Trophoblast cell (in vitro differentiated cells and primary cell): ENCODE measurements around the gene RAD51B.

ENCODE experiments used
- DNase-seq, 2 donors: peaks; one replicate each; pipeline ENCODE4 v3.0.0-alpha.2; 2016
- H2AFZ ChIP-seq: 2 replicates; pipeline ENCODE4 v1.6.1; 2013; ENCODE audit warnings: low read length, moderate library complexity, mild to moderate bottlenecking; ENCODE audit not compliant: insufficient read depth, poor library complexity
- H2AK5ac ChIP-seq: 2 replicates; pipeline ENCODE4 v1.6.1; 2013; ENCODE audit warnings: mild to moderate bottlenecking, low read length
- H2BK120ac ChIP-seq: 2 replicates; pipeline ENCODE4 v1.6.1; 2013; ENCODE audit warnings: low read length, mild to moderate bottlenecking, moderate library complexity; ENCODE audit not compliant: insufficient read depth, poor library complexity
- H2BK12ac ChIP-seq: 2 replicates; pipeline ENCODE4 v1.6.1; 2013; ENCODE audit warnings: mild to moderate bottlenecking, low read length, moderate library complexity
- H2BK5ac ChIP-seq: 2 replicates; pipeline ENCODE4 v1.6.1; 2013; ENCODE audit warnings: low read length, low read depth, moderate library complexity, mild to moderate bottlenecking; ENCODE audit not compliant: poor library complexity
- H3K14ac ChIP-seq: 2 replicates; pipeline ENCODE4 v1.6.1; 2013; ENCODE audit warnings: mild to moderate bottlenecking, low read length
- H3K18ac ChIP-seq: 2 replicates; pipeline ENCODE4 v1.6.1; 2013; ENCODE audit warnings: mild to moderate bottlenecking, low read length
- H3K23ac ChIP-seq: 2 replicates; pipeline ENCODE4 v1.6.1; 2013; ENCODE audit warnings: low read length
- H3K27ac ChIP-seq: 2 replicates; pipeline ENCODE4 v1.5.1; 2013; ENCODE audit warnings: low read depth, mild to moderate bottlenecking, inconsistent platforms, low read length, moderate library complexity
- H3K27me3 ChIP-seq: 2 replicates; pipeline ENCODE4 v1.6.1; 2013; ENCODE audit warnings: inconsistent platforms, mild to moderate bottlenecking, low read length, moderate library complexity; ENCODE audit not compliant: insufficient read depth
- H3K36me3 ChIP-seq, 2 experiments: 1 replicate in 1 of 2; 2 replicates in 1 of 2; pipeline ENCODE4 v1.6.1; 2013; ENCODE audit warnings: low read length in 2 of 2, mild to moderate bottlenecking in 2 of 2, moderate library complexity in 1 of 2; ENCODE audit not compliant: insufficient read depth in 2 of 2, control insufficient read depth in 1 of 2
- H3K4ac ChIP-seq: 2 replicates; pipeline ENCODE4 v1.6.1; 2013; ENCODE audit warnings: low read depth, mild to moderate bottlenecking, low read length, moderate library complexity
- H3K4me1 ChIP-seq, 2 experiments: 1 replicate in 1 of 2; 2 replicates in 1 of 2; pipeline ENCODE4 v1.6.1; 2013; ENCODE audit warnings: low read length in 2 of 2, mild to moderate bottlenecking in 2 of 2, moderate library complexity in 1 of 2; ENCODE audit not compliant: insufficient read depth in 2 of 2, control insufficient read depth in 1 of 2
- H3K4me2 ChIP-seq: 2 replicates; pipeline ENCODE4 v1.6.1; 2013; ENCODE audit warnings: inconsistent platforms, mild to moderate bottlenecking, low read length, moderate library complexity
- H3K4me3 ChIP-seq: 2 replicates; pipeline ENCODE4 v1.5.1; 2013; ENCODE audit warnings: mild to moderate bottlenecking, low read depth, low read length, inconsistent platforms
- H3K79me1 ChIP-seq: one replicate; pipeline ENCODE4 v1.6.1; 2013; ENCODE audit warnings: low read length
- H3K79me2 ChIP-seq: 2 replicates; pipeline ENCODE4 v1.6.1; 2013; ENCODE audit warnings: low read length, mild to moderate bottlenecking; ENCODE audit not compliant: control insufficient read depth, insufficient read depth, poor library complexity
- H3K9ac ChIP-seq: 2 replicates; pipeline ENCODE4 v1.6.1; 2013; ENCODE audit warnings: mild to moderate bottlenecking, low read length
- H3K9me3 ChIP-seq: 2 replicates; pipeline ENCODE4 v1.6.1; 2013; ENCODE audit warnings: low read depth, mild to moderate bottlenecking, control low read depth, inconsistent platforms, low read length; ENCODE audit not compliant: insufficient read depth
- H4K12ac ChIP-seq: 2 replicates; pipeline ENCODE4 v1.6.1; 2013; ENCODE audit warnings: low read depth, mild to moderate bottlenecking, low read length, moderate library complexity
- H4K8ac ChIP-seq: 2 replicates; pipeline ENCODE4 v1.6.1; 2013; ENCODE audit warnings: low read depth, mild to moderate bottlenecking, low read length, moderate library complexity
- H4K91ac ChIP-seq: one replicate; pipeline ENCODE4 v1.6.1; 2013; ENCODE audit warnings: low read depth, mild to moderate bottlenecking, low read length, moderate library complexity
- WGBS: extraction: QIAGEN DNeasy Blood & Tissue Kit; methylation state at CpG from one replicate; pipeline ENCODE4 v1.1.7; 2013; ENCODE audit warnings: missing lambda C conversion rate; ENCODE audit not compliant: insufficient read length, insufficient coverage; ENCODE audit errors: extremely low coverage; 5-methylcytosine and 5-hydroxymethylcytosine counted together

The RAD51B gene

GRCh38 chr14:68157971-68158371 is 338.4 kb downstream of the RAD51B start:
- H3K4ac ChIP-seq: no peak overlapping the region
- H2BK12ac ChIP-seq: peak overlapping the region; percentile 24
- H3K4me2 ChIP-seq: no peak overlapping the region
- peaks cover 2 to 8% of the 10 kb centered on the region in 2 experiments for H3K4me1 ChIP-seq
- H3K9me3 ChIP-seq: no peaks in the 10 kb centered on the region
- H3K23ac ChIP-seq: no peak overlapping the region
- peak overlapping the region; percentile 66 for H4K91ac ChIP-seq
- no peak overlapping the region for H4K12ac ChIP-seq
- H3K79me2 ChIP-seq: peaks cover 3% of the 10 kb centered on the region
- H2AK5ac ChIP-seq: no peak overlapping the region
- DNase-seq: no peak
- H3K18ac ChIP-seq: no peak overlapping the region
- no peak overlapping the region for H3K14ac ChIP-seq
- no peak overlapping the region for H3K27ac ChIP-seq
- WGBS: no CpG with 5 or more reads among the region's 1 CpG
- peaks cover 8% of the 10 kb centered on the region for H3K79me1 ChIP-seq
- peak overlapping the region; percentile 46 for H2BK120ac ChIP-seq
- no peak overlapping the region for H2BK5ac ChIP-seq
- H3K9ac ChIP-seq: no peak overlapping the region
- no peak overlapping the region for H2AFZ ChIP-seq
- H4K8ac ChIP-seq: peak overlapping the region; percentile 23
- no peak overlapping the region for H3K4me3 ChIP-seq
- H3K27me3 ChIP-seq: no peaks in the 10 kb centered on the region
- no peaks in the 10 kb centered on the region for H3K36me3 ChIP-seq

GRCh38 chr14:68158640-68159039 is 339.1 kb downstream of the RAD51B start:
- Histone ChIP-seq H3K14ac (no peak overlapping the region), H2BK120ac (no peak overlapping the region), H3K27me3 (no peaks in the 10 kb centered on the region), H3K36me3 (no peaks in the 10 kb centered on the region), H3K9me3 (no peaks in the 10 kb centered on the region), H3K79me2 (peaks cover 3% of the 10 kb centered on the region), H3K23ac (no peak overlapping the region), H3K4ac (no peak overlapping the region), H4K91ac (no peak overlapping the region), H4K8ac (no peak overlapping the region), H3K4me2 (no peak overlapping the region), H3K79me1 (peaks cover 10% of the 10 kb centered on the region), H2AK5ac (no peak overlapping the region), H3K9ac (no peak overlapping the region), H2BK12ac (no peak overlapping the region), H2BK5ac (no peak overlapping the region), H3K18ac (no peak overlapping the region), H3K4me1 (peaks cover 2 to 8% of the 10 kb centered on the region in 2 experiments), H2AFZ (no peak overlapping the region), H4K12ac (no peak overlapping the region), H3K27ac (no peak overlapping the region), H3K4me3 (no peak overlapping the region)
- WGBS: no CpG with 5 or more reads among the region's 4 CpGs
- no peak for DNase-seq

- H3K4ac ChIP-seq: no peak overlapping the region
- H2BK5ac ChIP-seq: no peak overlapping the region
- no peak overlapping the region for H3K14ac ChIP-seq
- H4K91ac ChIP-seq: no peak overlapping the region
- no peak overlapping the region for H2BK120ac ChIP-seq
- H3K79me2 ChIP-seq: peaks cover 3% of the 10 kb centered on the region
- peaks cover 2 to 5% of the 10 kb centered on the region in 2 experiments for H3K4me1 ChIP-seq
- H3K9me3 ChIP-seq: no peaks in the 10 kb centered on the region
- H3K23ac ChIP-seq: no peak overlapping the region
- H3K18ac ChIP-seq: no peak overlapping the region
- H2AFZ ChIP-seq: no peak overlapping the region
- DNase-seq: no peak
- H3K36me3 ChIP-seq: no peaks in the 10 kb centered on the region
- 100% methylated on average over 2 of the region's 5 CpGs for WGBS
- no peaks in the 10 kb centered on the region for H3K27me3 ChIP-seq
- H4K8ac ChIP-seq: no peak overlapping the region
- H3K79me1 ChIP-seq: peaks cover 10% of the 10 kb centered on the region
- H3K27ac ChIP-seq: no peak overlapping the region
- no peak overlapping the region for H3K4me3 ChIP-seq
- H3K9ac ChIP-seq: no peak overlapping the region
- no peak overlapping the region for H2AK5ac ChIP-seq
- no peak overlapping the region for H3K4me2 ChIP-seq
- H2BK12ac ChIP-seq: no peak overlapping the region
- no peak overlapping the region for H4K12ac ChIP-seq
Measured at GRCh38 chr14:68159701-68160633, 340.4 kb downstream of the RAD51B start.

- H3K36me3 ChIP-seq: no peaks in the 10 kb centered on the region
- H2BK120ac ChIP-seq: no peak overlapping the region
- no peaks in the 10 kb centered on the region for H3K9me3 ChIP-seq
- peaks cover 2 to 7% of the 10 kb centered on the region in 2 experiments for H3K4me1 ChIP-seq
- H3K4me3 ChIP-seq: no peak overlapping the region
- DNase-seq: no peak
- no peak overlapping the region for H3K9ac ChIP-seq
- no peak overlapping the region for H3K14ac ChIP-seq
- H2AFZ ChIP-seq: no peak overlapping the region
- no peak overlapping the region for H3K4ac ChIP-seq
- no peak overlapping the region for H4K8ac ChIP-seq
- peaks cover 3% of the 10 kb centered on the region for H3K79me2 ChIP-seq
- H3K4me2 ChIP-seq: no peak overlapping the region
- no peak overlapping the region for H2BK5ac ChIP-seq
- H3K18ac ChIP-seq: no peak overlapping the region
- no CpG with 5 or more reads among the region's 4 CpGs for WGBS
- H2BK12ac ChIP-seq: no peak overlapping the region
- no peaks in the 10 kb centered on the region for H3K27me3 ChIP-seq
- H3K27ac ChIP-seq: no peak overlapping the region
- peaks cover 10% of the 10 kb centered on the region for H3K79me1 ChIP-seq
- no peak overlapping the region for H3K23ac ChIP-seq
- H4K12ac ChIP-seq: no peak overlapping the region
- H2AK5ac ChIP-seq: peak overlapping the region; percentile 23
- no peak overlapping the region for H4K91ac ChIP-seq
Measured at GRCh38 chr14:68160779-68161546, 341.4 kb downstream of the RAD51B start.
